GM23338 (cell line): ENCODE results near the gene NCDN. TPM values are rescaled to one million over a fixed set of nuclear protein-coding genes. Genes with fewer than 3 reads are reported as not detected.

ENCODE experiments used
- ATAC-seq: fragments of 200-7000 bp; cut with Tn5 transposase; 3 replicates; pipeline ENCODE4 v1.9.1; 2020
- DNase-seq: peaks from one replicate; pipeline ENCODE4 v3.0.0-alpha.2; 2015; ENCODE audit warnings: low spot score
- H2AFZ ChIP-seq: fragments of 200-600 bp; sonication (generic); 2 replicates; pipeline ENCODE4 v1.8.0; 2016; ENCODE audit warnings: antibody characterized with exemption, mild to moderate bottlenecking, moderate library complexity
- H3F3A ChIP-seq: fragments of 200-600 bp; sonication (generic); replicated peaks from 2 replicates; pipeline ENCODE4 v1.8.0; 2017; ENCODE audit warnings: antibody characterized with exemption, mixed run types, low read depth
- H3K27ac ChIP-seq: fragments of 200-600 bp; sonication (generic); 2 replicates; pipeline ENCODE4 v1.6.1; 2016; ENCODE audit warnings: low read depth
- H3K27me3 ChIP-seq: fragments of 200-600 bp; sonication (generic); 2 replicates; pipeline ENCODE4 v1.8.0; 2016; ENCODE audit warnings: mild to moderate bottlenecking, mixed run types, moderate library complexity; ENCODE audit not compliant: insufficient read depth
- H3K36me3 ChIP-seq: fragments of 200-600 bp; sonication (generic); 2 replicates; pipeline ENCODE4 v1.8.0; 2016; ENCODE audit warnings: mild to moderate bottlenecking; ENCODE audit not compliant: insufficient read depth
- H3K4me1 ChIP-seq: fragments of 200-600 bp; sonication (generic); 2 replicates; pipeline ENCODE4 v1.8.0; 2016; ENCODE audit warnings: mild to moderate bottlenecking, moderate library complexity; ENCODE audit not compliant: insufficient read depth
- H3K4me2 ChIP-seq: fragments of 200-600 bp; sonication (generic); 2 replicates; pipeline ENCODE4 v1.7.1; 2017; ENCODE audit warnings: mixed run types
- H3K4me3 ChIP-seq: fragments of 200-600 bp; sonication (generic); 2 replicates; pipeline ENCODE4 v1.6.1; 2016; ENCODE audit warnings: mixed run types
- H3K79me2 ChIP-seq: fragments of 200-600 bp; sonication (generic); replicated peaks from 2 replicates; pipeline ENCODE4 v1.8.0; 2017; ENCODE audit warnings: mild to moderate bottlenecking; ENCODE audit not compliant: insufficient read depth
- H3K9me2 ChIP-seq: fragments of 200-600 bp; sonication (generic); 2 replicates; pipeline ENCODE4 v1.8.0; 2017; ENCODE audit not compliant: insufficient read depth
- H4K20me1 ChIP-seq: fragments of 200-600 bp; sonication (generic); replicated peaks from 2 replicates; pipeline ENCODE4 v1.8.0; 2017; ENCODE audit warnings: mild to moderate bottlenecking; ENCODE audit not compliant: insufficient read depth
- H3K27ac Mint-ChIP-seq: 2 replicates; pipeline ENCODE4 v1.8.0; 2020; ENCODE audit warnings: inconsistent platforms, mild to moderate bottlenecking, moderate library complexity, mixed read lengths
- H3K27me3 Mint-ChIP-seq: 3 replicates; pipeline ENCODE4 v1.8.0; 2022; ENCODE audit warnings: low read depth, mild to moderate bottlenecking, moderate library complexity, mixed read lengths, inconsistent platforms; ENCODE audit not compliant: insufficient read depth, poor library complexity
- H3K36me3 Mint-ChIP-seq: 3 replicates; pipeline ENCODE4 v1.8.0; 2021; ENCODE audit warnings: low read depth, mild to moderate bottlenecking, inconsistent platforms, moderate library complexity, mixed read lengths
- H3K4me1 Mint-ChIP-seq: 3 replicates; pipeline ENCODE4 v1.8.0; 2020; ENCODE audit warnings: mild to moderate bottlenecking, inconsistent platforms, mixed read lengths
- H3K4me3 Mint-ChIP-seq: 3 replicates; pipeline ENCODE4 v1.8.0; 2021; ENCODE audit warnings: moderate library complexity, mild to moderate bottlenecking, inconsistent platforms, mixed read lengths
- H3K9me3 Mint-ChIP-seq: 3 replicates; pipeline ENCODE4 v1.8.0; 2020; ENCODE audit warnings: moderate library complexity, mild to moderate bottlenecking, inconsistent platforms, mixed read lengths
- CREB1 ChIP-seq: fragments of 250-450 bp; sonication (Bioruptor Pico); IDR thresholded peaks from 2 replicates; pipeline ENCODE4 v1.5.0; 2020; ENCODE audit warnings: low read depth, mild to moderate bottlenecking, moderate library complexity
- EZH2 ChIP-seq: fragments of 200-600 bp; sonication (generic); IDR thresholded peaks from one replicate; pipeline ENCODE4 v1.8.0; 2017; ENCODE audit warnings: antibody characterized with exemption, mild to moderate bottlenecking, low read depth; ENCODE audit not compliant: unreplicated experiment
- EZH2phosphoT487 ChIP-seq: fragments of 200-600 bp; sonication (generic); IDR thresholded peaks from one replicate; pipeline ENCODE4 v1.8.1; 2018; ENCODE audit warnings: antibody characterized with exemption; ENCODE audit not compliant: unreplicated experiment
- POLR2AphosphoS5 ChIP-seq: IDR thresholded peaks from 2 replicates; pipeline ENCODE4 v1.6.1; 2016; ENCODE audit warnings: antibody characterized with exemption, low read depth
- STAT1 ChIP-seq: IDR thresholded peaks from one replicate; pipeline ENCODE4 v1.6.1; 2016; ENCODE audit warnings: antibody characterized with exemption; ENCODE audit not compliant: unreplicated experiment
- ZNF114 ChIP-seq: fragments of 250-450 bp; sonication (Bioruptor Pico); IDR thresholded peaks from 2 replicates; pipeline ENCODE4 v1.5.0; 2020; ENCODE audit warnings: mild to moderate bottlenecking, moderate library complexity
- polyA plus RNA-seq: library from polyadenylated mRNA; unstranded; fragments of >200 nt; fragmentation: Nextera tagmentation; extraction: Ambion mirVana; gene quantifications from 2 replicates; pipeline ENCODE4 v1.2.1, GENCODE V29; 2016
- total RNA-seq: library from RNA; depleted of rRNA; stranded (reverse); fragments of >200 nt; shearing (Covaris generic); gene quantifications from 2 replicates; pipeline ENCODE4 v1.2.3, GENCODE V29; 2014; rRNA removed
- TF ChIP-seq, protein P1 (sequence below), 2 experiments: fragments of 200-600 bp in 1 of 2; sonication (generic) in 1 of 2; conservative IDR thresholded peaks; 2 replicates each; pipeline versions ENCODE4 v1.5.1 to v1.6.1; 2016 to 2017; ENCODE audit warnings: antibody characterized with exemption in 2 of 2, low read depth in 2 of 2, mild to moderate bottlenecking in 2 of 2, moderate library complexity in 1 of 2

The NCDN gene
- total and polyA plus RNA-seq, 2 experiments from 2014 or later = 13.2 to 44.2 TPM

DNA sequence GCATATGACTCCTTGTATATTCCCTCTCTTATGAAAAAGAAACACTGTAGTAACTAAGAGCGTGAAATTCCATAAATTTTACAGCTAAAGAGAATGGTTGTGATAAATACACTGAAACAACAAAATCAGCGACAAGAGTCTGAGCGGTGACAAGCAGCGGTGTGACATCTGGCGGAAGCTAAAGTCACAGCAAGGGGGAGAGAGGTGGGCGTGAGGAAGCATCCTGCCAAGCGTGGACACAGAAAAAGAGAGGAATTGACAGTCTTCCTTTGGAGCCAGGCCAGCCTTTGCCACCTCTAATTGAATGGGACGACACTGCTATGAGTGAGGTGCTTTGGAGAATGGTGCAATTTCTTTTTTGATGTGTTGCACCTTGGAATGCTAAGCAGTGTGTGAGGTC, 57.8 kb downstream of the NCDN start:
- no peaks in the 10 kb centered on the region for H3K9me2 ChIP-seq
- no peak for ATAC-seq
- no peak overlapping the region for H3K27ac Mint-ChIP-seq
- peaks cover 49% of the 10 kb centered on the region for H4K20me1 ChIP-seq
- no peaks in the 10 kb centered on the region for H3K36me3 ChIP-seq
- H3K4me3 ChIP-seq = no peak overlapping the region
- DNase-seq = no peak
- no peak overlapping the region for H3K4me2 ChIP-seq
- no peak for TF ChIP-seq POLR2AphosphoS5
- TF ChIP-seq ZNF114 (CRISPR knock-in tag) = no peak
- TF ChIP-seq, protein P1, sequence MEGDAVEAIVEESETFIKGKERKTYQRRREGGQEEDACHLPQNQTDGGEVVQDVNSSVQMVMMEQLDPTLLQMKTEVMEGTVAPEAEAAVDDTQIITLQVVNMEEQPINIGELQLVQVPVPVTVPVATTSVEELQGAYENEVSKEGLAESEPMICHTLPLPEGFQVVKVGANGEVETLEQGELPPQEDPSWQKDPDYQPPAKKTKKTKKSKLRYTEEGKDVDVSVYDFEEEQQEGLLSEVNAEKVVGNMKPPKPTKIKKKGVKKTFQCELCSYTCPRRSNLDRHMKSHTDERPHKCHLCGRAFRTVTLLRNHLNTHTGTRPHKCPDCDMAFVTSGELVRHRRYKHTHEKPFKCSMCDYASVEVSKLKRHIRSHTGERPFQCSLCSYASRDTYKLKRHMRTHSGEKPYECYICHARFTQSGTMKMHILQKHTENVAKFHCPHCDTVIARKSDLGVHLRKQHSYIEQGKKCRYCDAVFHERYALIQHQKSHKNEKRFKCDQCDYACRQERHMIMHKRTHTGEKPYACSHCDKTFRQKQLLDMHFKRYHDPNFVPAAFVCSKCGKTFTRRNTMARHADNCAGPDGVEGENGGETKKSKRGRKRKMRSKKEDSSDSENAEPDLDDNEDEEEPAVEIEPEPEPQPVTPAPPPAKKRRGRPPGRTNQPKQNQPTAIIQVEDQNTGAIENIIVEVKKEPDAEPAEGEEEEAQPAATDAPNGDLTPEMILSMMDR (conservative IDR thresholded peaks at IDR 0.05; ENCODE audit: low read depth in 2 of 2) = 0 out of 4 replicates have a peak, but pooled peaks of 1 of the 2 experiments have one; percentile 15
- no peak for TF ChIP-seq CREB1 (CRISPR knock-in tag)
- no peak for TF ChIP-seq STAT1
- no peak for TF ChIP-seq EZH2phosphoT487
- TF ChIP-seq EZH2 = no peak
- peaks cover 92% of the 10 kb centered on the region for H3K79me2 ChIP-seq
- H3K27ac ChIP-seq = no peak overlapping the region
- no peak overlapping the region for H3K4me3 Mint-ChIP-seq
- peaks cover 16% of the 10 kb centered on the region for H3K36me3 Mint-ChIP-seq
- no peaks in the 10 kb centered on the region for H3F3A ChIP-seq
- H3K4me1 Mint-ChIP-seq = no peaks in the 10 kb centered on the region
- H3K4me1 ChIP-seq = no peaks in the 10 kb centered on the region
- H3K27me3 ChIP-seq = no peaks in the 10 kb centered on the region
- no peaks in the 10 kb centered on the region for H3K27me3 Mint-ChIP-seq
- H3K9me3 Mint-ChIP-seq = no peaks in the 10 kb centered on the region
- H2AFZ ChIP-seq = no peak overlapping the region

Other genes with a start within 250 kb of the NCDN start
- 74.0 and 75.1 TPM in 2 replicates for gene KIAA0319L, start 396 bp upstream of the NCDN start, total RNA-seq
- gene KIAA0319L, start 396 bp upstream of the NCDN start, polyA plus RNA-seq = 25.6 and 27.2 TPM in 2 replicates
- gene TFAP2E, start 15.5 kb downstream of the NCDN start, total RNA-seq = 0.12 and 1.4 TPM in 2 replicates
- 0.34 TPM in 1 of 2 replicates, not detected in the other for gene TFAP2E, start 15.5 kb downstream of the NCDN start, polyA plus RNA-seq
- gene PSMB2, start 83.7 kb downstream of the NCDN start, total RNA-seq = 68.2 and 72.2 TPM in 2 replicates
- gene PSMB2, start 83.7 kb downstream of the NCDN start, polyA plus RNA-seq = 147 and 151 TPM in 2 replicates
- gene C1orf216, start 161.1 kb downstream of the NCDN start, total RNA-seq = 13.9 and 21.5 TPM in 2 replicates
- 4.0 and 4.7 TPM in 2 replicates for gene C1orf216, start 161.1 kb downstream of the NCDN start, polyA plus RNA-seq
- 30.4 and 32.5 TPM in 2 replicates for gene CLSPN, start 212.2 kb downstream of the NCDN start, total RNA-seq
- gene CLSPN, start 212.2 kb downstream of the NCDN start, polyA plus RNA-seq = 43.8 and 46.1 TPM in 2 replicates